ENCODE results near the gene KRTAP10-3. TPM values are rescaled to one million over a fixed set of nuclear protein-coding genes. Genes with fewer than 3 reads are reported as not detected.

KRTAP10-3 gene
- total and polyA plus RNA-seq, 9 of the 15 experiments (the other 6 are each of a cell fraction or from before 2014, with no cell fraction given) = not detected

GRCh38 chr21:44528634-44528995 lies 30.0 kb downstream of the KRTAP10-3 start (continued):
- TF ChIP-seq CLOCK (CRISPR knock-in tag; IDR thresholded peaks at IDR 0.05; ENCODE audit: borderline replicate concordance) = no peak
- TF ChIP-seq HNRNPUL1 (IDR thresholded peaks at IDR 0.05; ENCODE audit: low read length) = no peak

- DNase-seq (ENCODE audit: extremely low read depth in 1 of 4, low spot score in 3 of 4) (no peak), ATAC-seq (no peak), FAIRE-seq (no peak)
- no peaks in the 10 kb centered on the region for H3K79me2 ChIP-seq (ENCODE audit: control insufficient read depth, insufficient read depth, low read length)
- no peaks in the 10 kb centered on the region for H3K36me3 ChIP-seq (ENCODE audit: control insufficient read depth, insufficient read depth, low read length)
- peaks cover 0 to 9% of the 10 kb centered on the region in 2 experiments; a peak in 1 of 5 replicates for H3K4me1 ChIP-seq (replicated peaks in 1 of 2; ENCODE audit: control insufficient read depth in 2 of 2, insufficient read depth in 2 of 2, low read length in 2 of 2)
- no peaks in the 10 kb centered on the region for H3K9me1 ChIP-seq (ENCODE audit: control insufficient read depth, insufficient read depth, low read length)
- ChIA-PET POLR2A (no interaction called here), CTCF (ENCODE audit: low intra/inter-chr PET ratio) (no interaction called here)
- under 1% methylated on average over 18 of the region's 18 CpGs for WGBS (ENCODE audit: insufficient coverage, low coverage, missing lambda C conversion rate)
- no peak overlapping the region for H3K9ac ChIP-seq (ENCODE audit: insufficient read depth in 1 of 2, low read depth in 2 of 2, low read length in 2 of 2)
- BruUV-seq (replicated peaks) = no TSS peak
- TF ChIP-seq COPS2 (conservative IDR thresholded peaks at IDR 0.05) = no peak
- no peak overlapping the region for H2AFZ ChIP-seq (ENCODE audit: low read depth, low read length)
- intact Hi-C loops (cut with micrococcal nuclease) (no loop called here), in situ Hi-C loops (cut with MboI) (no loop called here)
- no peak overlapping the region for H3K4me3 ChIP-seq
- peaks cover 21% of the 10 kb centered on the region; the same call in 1 of the 2 replicates for H3K9me3 ChIP-seq (replicated peaks; ENCODE audit: control insufficient read depth, insufficient read depth, low read depth, low read length)
- H3K27ac ChIP-seq (ENCODE audit: extremely low read depth, low read depth, low read length) = no peak overlapping the region
- H3K27me3 ChIP-seq (ENCODE audit: control insufficient read depth in 2 of 2, insufficient read depth in 2 of 2, low read length in 2 of 2) = peaks cover 44 to 80% of the 10 kb centered on the region in 2 experiments
- H3K4me2 ChIP-seq (ENCODE audit: insufficient read depth, low read length) = no peak overlapping the region
- peaks cover 18% of the 10 kb centered on the region; the same call in 1 of the 2 replicates for H4K20me1 ChIP-seq (replicated peaks; ENCODE audit: control insufficient read depth, insufficient read depth, low read length)
These were observed 30.5 kb downstream of the KRTAP10-3 start for GRCh38 chr21:44527983-44528633.
